IPS DF 6.9 (cell line): Measurements from ENCODE around the gene MRPL12.

ENCODE experiments used
- DNase-seq: peaks from one replicate; pipeline ENCODE4 v3.0.0-alpha.2; 2013; ENCODE audit warnings: low read depth, low spot score
- H3K27ac ChIP-seq: one replicate; pipeline ENCODE4 v1.5.1; 2013; ENCODE audit warnings: low read length, control low read depth
- H3K27me3 ChIP-seq: 2 replicates; pipeline ENCODE4 v1.6.1; 2013; ENCODE audit warnings: mild to moderate bottlenecking, low read length; ENCODE audit not compliant: control insufficient read depth, insufficient read depth
- H3K36me3 ChIP-seq: 2 replicates; pipeline ENCODE4 v1.6.1; 2013; ENCODE audit warnings: low read length; ENCODE audit not compliant: control insufficient read depth, insufficient read depth
- H3K4me1 ChIP-seq: 2 replicates; pipeline ENCODE4 v1.6.1; 2013; ENCODE audit warnings: low read length; ENCODE audit not compliant: control insufficient read depth, insufficient read depth
- H3K4me3 ChIP-seq: 2 replicates; pipeline ENCODE4 v1.5.1; 2013; ENCODE audit warnings: mild to moderate bottlenecking, low read length
- H3K9me3 ChIP-seq: 2 replicates; pipeline ENCODE4 v1.6.1; 2013; ENCODE audit warnings: low read length, inconsistent platforms; ENCODE audit not compliant: control insufficient read depth, insufficient read depth
- WGBS: extraction: QIAGEN DNeasy Blood & Tissue Kit; methylation state at CpG from one replicate; pipeline ENCODE4 v1.1.7; 2013; ENCODE audit warnings: mixed read lengths, missing lambda C conversion rate; ENCODE audit not compliant: insufficient read length, insufficient coverage; 5-methylcytosine and 5-hydroxymethylcytosine counted together

Gene MRPL12

GRCh38 chr17:81691196-81691595 lies 12.0 kb upstream of the MRPL12 start:
- WGBS = no CpG with 5 or more reads among the region's 18 CpGs
- Histone ChIP-seq H3K4me1 (no peaks in the 10 kb centered on the region; the same call in 1 of the 2 replicates), H3K27me3 (no peaks in the 10 kb centered on the region), H3K4me3 (no peak overlapping the region), H3K27ac (no peak overlapping the region), H3K9me3 (no peaks in the 10 kb centered on the region), H3K36me3 (peaks cover 53% of the 10 kb centered on the region)
- DNase-seq = no peak

DNA sequence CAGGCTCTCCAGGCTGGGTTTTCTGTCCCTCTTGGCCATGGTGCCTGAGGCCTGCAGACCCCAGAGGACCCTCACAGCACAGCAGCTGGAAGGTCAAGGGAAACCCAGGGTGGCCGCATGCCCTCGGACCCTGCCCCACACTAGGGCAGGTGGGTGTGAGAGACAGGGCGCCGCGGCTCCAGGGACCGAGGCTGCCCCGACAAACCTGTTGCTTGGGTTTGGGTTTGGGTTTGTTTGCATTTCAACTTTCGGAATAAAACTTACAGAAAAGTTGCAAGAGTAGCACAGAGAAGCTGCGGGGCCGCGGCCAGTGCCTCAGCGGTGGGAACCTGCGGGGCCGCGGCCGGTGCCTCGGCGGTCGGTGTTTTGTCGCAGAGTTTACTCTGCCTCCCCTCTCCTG lies 11.6 kb upstream of the MRPL12 start:
- Histone ChIP-seq H3K36me3 (peaks cover 54% of the 10 kb centered on the region), H3K4me3 (no peak overlapping the region), H3K4me1 (no peaks in the 10 kb centered on the region; the same call in 1 of the 2 replicates), H3K9me3 (no peaks in the 10 kb centered on the region), H3K27ac (no peak overlapping the region), H3K27me3 (no peaks in the 10 kb centered on the region)
- no peak for DNase-seq
- WGBS = no CpG with 5 or more reads among the region's 20 CpGs

- Histone ChIP-seq H3K4me3 (no peak overlapping the region), H3K4me1 (no peaks in the 10 kb centered on the region; the same call in 1 of the 2 replicates), H3K9me3 (no peaks in the 10 kb centered on the region), H3K36me3 (peaks cover 49% of the 10 kb centered on the region), H3K27me3 (no peaks in the 10 kb centered on the region), H3K27ac (no peak overlapping the region)
- WGBS = no CpG with 5 or more reads among the region's 35 CpGs
- no peak for DNase-seq
Observed at GRCh38 chr17:81693509-81694210, 9.5 kb upstream of the MRPL12 start.

DNA sequence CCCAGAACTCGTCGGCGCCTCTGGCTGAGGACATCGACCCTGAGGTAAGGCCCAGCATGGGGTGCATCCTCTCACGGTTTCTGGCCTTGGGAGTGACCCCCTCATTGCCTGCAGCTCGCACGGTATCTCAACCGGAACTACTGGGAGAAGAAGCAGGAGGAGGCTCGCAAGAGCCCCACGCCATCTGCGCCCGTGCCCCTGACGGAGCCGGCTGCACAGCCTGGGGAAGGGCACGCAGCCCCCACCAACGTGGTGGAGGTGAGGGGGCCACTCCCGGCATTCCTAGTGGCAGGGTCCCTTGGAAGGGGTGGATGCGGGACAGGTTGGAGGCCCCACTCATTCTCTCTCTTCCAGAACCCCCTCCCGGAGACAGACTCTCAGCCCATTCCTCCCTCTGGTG lies 8.4 kb upstream of the MRPL12 start:
- H3K27me3 ChIP-seq = no peaks in the 10 kb centered on the region
- no peaks in the 10 kb centered on the region; the same call in 1 of the 2 replicates for H3K4me1 ChIP-seq
- WGBS = no CpG with 5 or more reads among the region's 19 CpGs
- H3K27ac ChIP-seq = no peak overlapping the region
- no peak overlapping the region for H3K4me3 ChIP-seq
- H3K9me3 ChIP-seq = no peaks in the 10 kb centered on the region
- DNase-seq = no peak
- peaks cover 44% of the 10 kb centered on the region for H3K36me3 ChIP-seq

GRCh38 chr17:81695211-81695610 lies 8.0 kb upstream of the MRPL12 start:
- Histone ChIP-seq H3K27me3 (no peaks in the 10 kb centered on the region), H3K36me3 (peaks cover 40% of the 10 kb centered on the region), H3K4me1 (no peaks in the 10 kb centered on the region; the same call in 1 of the 2 replicates), H3K4me3 (no peak overlapping the region), H3K9me3 (no peaks in the 10 kb centered on the region), H3K27ac (no peak overlapping the region)
- DNase-seq = no peak
- no CpG with 5 or more reads among the region's 6 CpGs for WGBS

- WGBS = no CpG with 5 or more reads among the region's 22 CpGs
- H3K27me3 ChIP-seq = no peaks in the 10 kb centered on the region
- H3K9me3 ChIP-seq = no peaks in the 10 kb centered on the region
- no peak overlapping the region for H3K27ac ChIP-seq
- no peaks in the 10 kb centered on the region; the same call in 1 of the 2 replicates for H3K4me1 ChIP-seq
- no peak overlapping the region for H3K4me3 ChIP-seq
- peaks cover 36% of the 10 kb centered on the region for H3K36me3 ChIP-seq
- no peak for DNase-seq
Observed at GRCh38 chr17:81695801-81696200, 7.4 kb upstream of the MRPL12 start.

GRCh38 chr17:81696218-81696941 lies 6.8 kb upstream of the MRPL12 start:
- Histone ChIP-seq H3K27ac (no peak overlapping the region), H3K36me3 (peaks cover 39% of the 10 kb centered on the region), H3K27me3 (no peaks in the 10 kb centered on the region), H3K4me3 (no peak overlapping the region; the same call in 1 of the 2 replicates), H3K4me1 (no peaks in the 10 kb centered on the region; the same call in 1 of the 2 replicates), H3K9me3 (no peaks in the 10 kb centered on the region)
- WGBS = no CpG with 5 or more reads among the region's 40 CpGs
- no peak for DNase-seq

DNA sequence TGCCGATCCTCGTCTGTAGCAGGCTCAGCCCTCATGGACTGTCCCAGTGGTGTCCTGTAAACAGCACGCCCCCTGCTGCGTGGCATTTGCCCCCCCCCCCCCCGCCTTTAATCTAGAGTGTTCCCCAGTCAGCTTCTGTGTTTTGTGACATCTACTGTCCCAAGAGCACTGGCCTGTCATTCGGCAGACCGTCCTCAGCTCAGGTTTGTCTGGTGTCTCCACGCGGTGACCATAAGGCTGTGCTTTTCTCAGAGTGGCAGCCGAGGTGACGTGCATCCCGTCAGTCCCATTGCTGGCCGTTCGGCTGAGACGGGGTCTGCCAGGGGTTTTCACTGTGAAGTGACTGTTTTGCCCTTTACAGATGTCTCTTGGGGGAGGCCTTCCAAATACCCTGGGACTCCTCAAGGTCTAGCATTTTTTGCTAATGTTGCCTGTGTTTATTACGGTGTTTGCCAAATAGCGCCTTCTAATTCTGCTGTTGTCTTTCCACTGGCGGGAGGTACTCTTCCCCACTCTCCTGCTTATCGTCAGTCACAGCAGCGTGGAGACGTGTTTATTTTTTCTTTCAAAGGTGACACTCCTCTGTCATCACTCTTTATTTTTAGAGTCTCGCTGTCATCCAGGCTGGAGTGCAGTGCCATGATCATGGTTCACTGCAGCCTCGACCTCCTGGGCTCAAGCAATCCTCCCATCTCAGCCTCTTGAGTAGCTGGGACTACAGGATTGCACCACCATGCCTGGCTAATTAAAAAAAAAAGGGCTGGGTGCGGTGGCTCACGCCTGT lies 5.7 kb upstream of the MRPL12 start:
- Histone ChIP-seq H3K4me3 (no peak overlapping the region), H3K27ac (no peak overlapping the region), H3K9me3 (no peaks in the 10 kb centered on the region), H3K36me3 (peaks cover 36% of the 10 kb centered on the region), H3K4me1 (peaks cover 2% of the 10 kb centered on the region; the same call in 1 of the 2 replicates), H3K27me3 (no peaks in the 10 kb centered on the region)
- DNase-seq = no peak
- no CpG with 5 or more reads among the region's 25 CpGs for WGBS

DNA sequence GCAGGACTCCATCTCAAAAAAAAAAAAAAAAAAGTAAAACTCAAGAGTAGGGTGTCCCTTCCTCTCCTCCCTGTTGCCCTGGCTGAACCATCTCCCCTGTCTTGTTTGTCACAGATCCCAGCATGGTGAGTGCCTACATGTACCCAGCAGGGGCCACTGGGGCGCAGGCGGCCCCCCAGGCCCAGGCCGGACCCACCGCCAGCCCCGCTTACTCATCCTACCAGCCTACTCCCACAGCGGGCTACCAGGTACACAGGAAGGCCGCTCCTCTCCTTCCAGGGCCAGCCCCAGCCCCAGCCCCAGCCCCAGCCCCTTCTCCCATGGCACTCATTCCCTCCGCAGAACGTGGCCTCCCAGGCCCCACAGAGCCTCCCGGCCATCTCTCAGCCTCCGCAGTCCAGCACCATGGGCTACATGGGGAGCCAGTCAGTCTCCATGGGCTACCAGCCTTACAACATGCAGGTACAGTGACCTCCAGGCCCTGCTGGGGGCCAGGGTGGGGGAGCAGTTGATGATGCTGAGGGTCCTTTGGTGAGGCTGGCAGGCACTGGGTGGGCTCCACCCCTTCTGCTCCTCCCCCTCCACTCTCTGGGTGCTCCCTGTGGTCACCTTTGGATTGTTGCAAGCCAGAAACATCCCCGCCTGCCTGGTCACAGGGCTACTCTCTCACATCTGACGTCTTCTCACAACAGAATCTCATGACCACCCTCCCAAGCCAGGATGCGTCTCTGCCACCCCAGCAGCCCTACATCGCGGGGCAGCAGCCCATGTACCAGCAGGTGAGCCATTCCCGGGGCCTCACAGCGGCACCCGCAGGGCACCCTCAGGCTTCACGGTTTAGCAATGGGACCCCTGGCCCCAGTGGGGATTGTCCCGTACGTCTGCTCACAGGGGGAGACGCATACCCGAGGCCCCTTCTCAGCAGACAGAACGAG lies 2.5 kb upstream of the MRPL12 start:
- WGBS = no CpG with 5 or more reads among the region's 25 CpGs
- Histone ChIP-seq H3K27ac (no peak overlapping the region), H3K4me3 (no peak overlapping the region), H3K9me3 (no peaks in the 10 kb centered on the region), H3K36me3 (peaks cover 33% of the 10 kb centered on the region), H3K27me3 (no peaks in the 10 kb centered on the region), H3K4me1 (peaks cover 6% of the 10 kb centered on the region)
- DNase-seq = no peak
